HCEC 1CT (cell line): ENCODE measurements around the gene VASH1.
"Not testable (repeated sequence)": the region's sequence is repeated elsewhere in the genome, so short reads cannot be mapped to it uniquely, and the experiment has no call there.

Experiments used
- DNase-seq: peaks from one replicate; pipeline ENCODE4 v3.0.0-alpha.2; 2017

Gene VASH1

GRCh38 chr14:76761136-76761959 is at the start of gene VASH1:
VASH1 (plus strand) TSS chr14:76761468; CDS start chr14:76762822, 1,354 bp downstream.
- peak; percentile 74 for DNase-seq

GRCh38 chr14:76713121-76713520 is 48.1 kb upstream of the VASH1 start:
- no peak for DNase-seq

- DNase-seq, result no peak
Measured at GRCh38 chr14:76714470-76714869, 46.8 kb upstream of the VASH1 start.

GRCh38 chr14:76715101-76715500 is 46.2 kb upstream of the VASH1 start:
- DNase-seq, result no peak

- DNase-seq, result no peak
Measured at GRCh38 chr14:76715511-76716081, 45.7 kb upstream of the VASH1 start.

- no peak for DNase-seq
Measured at GRCh38 chr14:76716285-76716684, 45.0 kb upstream of the VASH1 start.

- DNase-seq, result no peak
Measured at GRCh38 chr14:76717508-76718290, 43.6 kb upstream of the VASH1 start.

GRCh38 chr14:76718306-76719040 is 42.8 kb upstream of the VASH1 start:
- DNase-seq, result no peak

GRCh38 chr14:76719666-76720065 is 41.6 kb upstream of the VASH1 start:
- no peak for DNase-seq

GRCh38 chr14:76720382-76720813 is 40.9 kb upstream of the VASH1 start:
- DNase-seq, result peak; percentile 48

- not testable (repeated sequence) for DNase-seq
Measured at GRCh38 chr14:76721506-76721905, 39.8 kb upstream of the VASH1 start.

GRCh38 chr14:76724651-76725550 is 36.4 kb upstream of the VASH1 start:
- no peak for DNase-seq

GRCh38 chr14:76726551-76726970 is 34.7 kb upstream of the VASH1 start:
- no peak for DNase-seq

GRCh38 chr14:76727384-76727783 is 33.9 kb upstream of the VASH1 start:
- no peak for DNase-seq

- no peak for DNase-seq
Measured at GRCh38 chr14:76727901-76728300, 33.4 kb upstream of the VASH1 start.

GRCh38 chr14:76729258-76729657 is 32.0 kb upstream of the VASH1 start:
- DNase-seq, result no peak

GRCh38 chr14:76729953-76730505 is 31.2 kb upstream of the VASH1 start:
- no peak for DNase-seq

GRCh38 chr14:76734501-76734900 is 26.8 kb upstream of the VASH1 start:
- not testable (repeated sequence) for DNase-seq

GRCh38 chr14:76736514-76736913 is 24.8 kb upstream of the VASH1 start:
- no peak for DNase-seq

- DNase-seq, result no peak
Measured at GRCh38 chr14:76741074-76741473, 20.2 kb upstream of the VASH1 start.

GRCh38 chr14:76742185-76742584 is 19.1 kb upstream of the VASH1 start:
- DNase-seq, result no peak
